GM10266 (cell line): ENCODE measurements around the gene PSMD6.

Source experiments
- DNase-seq: peaks from one replicate; pipeline ENCODE4 v3.0.0; 2012; ENCODE audit errors: extremely low spot score
- CTCF ChIP-seq: IDR thresholded peaks from 2 replicates; pipeline ENCODE4 v1.5.1; 2012; ENCODE audit warnings: mild to moderate bottlenecking, low read depth; ENCODE audit not compliant: control insufficient read depth, insufficient read depth; ENCODE audit errors: missing control alignments

Gene PSMD6

GRCh38 chr3:64046996-64047594 lies 23.8 kb upstream of the PSMD6 start:
- DNase-seq = no peak
- TF ChIP-seq CTCF = no peak

GRCh38 chr3:64046592-64046991 lies 23.3 kb upstream of the PSMD6 start:
- TF ChIP-seq CTCF = no peak
- no peak for DNase-seq

- DNase-seq = no peak
- no peak for TF ChIP-seq CTCF
Observed at GRCh38 chr3:64042952-64043351, 19.7 kb upstream of the PSMD6 start.

- no peak for TF ChIP-seq CTCF
Observed at GRCh38 chr3:64039981-64040733, 16.9 kb upstream of the PSMD6 start.

GRCh38 chr3:64039332-64039731 lies 16.0 kb upstream of the PSMD6 start:
- TF ChIP-seq CTCF = no peak
- no peak for DNase-seq

More at GRCh38 chr3:64039981-64040733, 16.9 kb upstream of the PSMD6 start:
- DNase-seq = no peak

GRCh38 chr3:64038253-64038767 lies 15.0 kb upstream of the PSMD6 start:
- no peak for TF ChIP-seq CTCF
- no peak for DNase-seq

- no peak for TF ChIP-seq CTCF
- DNase-seq = no peak
Observed at GRCh38 chr3:64037084-64037483, 13.8 kb upstream of the PSMD6 start.
